ENCODE results near the gene PPP2R2B.

The PPP2R2B gene

GRCh38 chr5:146540414-146540813, 338.1 kb downstream of the PPP2R2B start:
- DNase-seq = no peak

- no peak for DNase-seq
Measured at GRCh38 chr5:146539973-146540372, 338.6 kb downstream of the PPP2R2B start.

GRCh38 chr5:146538432-146538831, 340.1 kb downstream of the PPP2R2B start:
- DNase-seq = no peak

- DNase-seq = no peak
Measured at GRCh38 chr5:146533882-146534281, 344.7 kb downstream of the PPP2R2B start.

GRCh38 chr5:146533260-146533857, 345.2 kb downstream of the PPP2R2B start:
- DNase-seq = peak; percentile 71 to 82 (median 78)
